GM19438 (cell line): Measurements from ENCODE around the gene DLG2.

Experiments used
- ATAC-seq: cut with Tn5 transposase; IDR thresholded peaks from one replicate; pipeline ENCODE4 v1.9.1; 2021; ENCODE audit warnings: low read depth; ENCODE audit not compliant: unreplicated experiment

DLG2 gene

DNA sequence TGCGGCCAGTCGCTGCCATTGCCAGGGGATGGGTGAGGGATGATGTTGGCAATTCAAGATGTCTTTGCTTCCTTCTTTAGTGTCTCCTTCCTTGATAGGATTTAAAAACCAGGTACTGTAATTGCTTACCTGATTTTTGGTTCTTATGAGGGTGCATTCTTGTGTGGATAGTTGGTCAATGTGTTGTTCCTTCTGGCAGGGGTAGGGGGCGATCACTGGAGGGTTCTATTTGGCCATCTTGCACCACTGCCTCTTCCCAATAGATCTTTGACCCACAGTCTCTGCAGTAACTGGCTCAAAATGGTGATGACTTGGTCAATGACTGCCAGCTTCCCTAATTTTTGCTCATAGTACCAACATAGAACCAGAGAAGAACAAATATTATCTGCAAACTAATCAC lies 680.1 kb downstream of the DLG2 start:
- no peak for ATAC-seq

DNA sequence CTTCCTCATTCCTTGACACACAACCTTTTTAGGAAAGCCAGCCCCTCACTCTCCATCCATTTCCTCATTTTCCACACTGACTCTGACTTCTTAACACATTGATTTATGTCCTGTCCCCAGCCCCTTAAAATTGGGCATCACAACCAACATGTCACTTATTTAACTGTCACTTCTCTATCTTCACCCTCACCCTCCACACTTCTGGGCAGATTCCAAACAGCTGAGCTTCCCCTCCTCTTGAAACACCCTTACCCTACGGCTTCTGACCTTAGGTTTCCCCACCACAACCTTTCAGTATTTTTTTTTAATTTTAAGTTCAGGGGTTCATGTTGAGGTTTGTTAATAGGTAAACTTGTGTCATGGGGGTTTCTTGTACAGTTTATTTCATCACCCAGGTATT lies 696.3 kb downstream of the DLG2 start:
- no peak for ATAC-seq

DNA sequence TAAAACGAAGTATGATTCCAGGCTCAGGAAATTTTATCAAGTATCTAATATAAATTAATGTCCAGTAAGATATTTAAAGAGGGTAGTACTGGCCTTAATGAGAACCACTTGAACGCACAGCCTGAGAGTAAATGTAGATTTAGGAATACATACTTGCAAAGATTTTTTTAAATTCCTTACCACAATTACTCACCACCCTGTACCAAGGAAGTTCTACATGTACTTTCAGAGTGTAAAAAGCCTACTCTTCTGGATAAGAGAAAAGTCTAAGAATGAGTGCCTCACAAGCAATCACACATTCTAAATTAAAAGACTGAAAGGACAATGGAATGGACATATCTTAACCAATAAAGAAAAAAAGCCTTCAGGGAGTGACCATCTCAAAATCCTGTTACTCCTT lies 697.4 kb downstream of the DLG2 start:
- ATAC-seq: no peak

DNA sequence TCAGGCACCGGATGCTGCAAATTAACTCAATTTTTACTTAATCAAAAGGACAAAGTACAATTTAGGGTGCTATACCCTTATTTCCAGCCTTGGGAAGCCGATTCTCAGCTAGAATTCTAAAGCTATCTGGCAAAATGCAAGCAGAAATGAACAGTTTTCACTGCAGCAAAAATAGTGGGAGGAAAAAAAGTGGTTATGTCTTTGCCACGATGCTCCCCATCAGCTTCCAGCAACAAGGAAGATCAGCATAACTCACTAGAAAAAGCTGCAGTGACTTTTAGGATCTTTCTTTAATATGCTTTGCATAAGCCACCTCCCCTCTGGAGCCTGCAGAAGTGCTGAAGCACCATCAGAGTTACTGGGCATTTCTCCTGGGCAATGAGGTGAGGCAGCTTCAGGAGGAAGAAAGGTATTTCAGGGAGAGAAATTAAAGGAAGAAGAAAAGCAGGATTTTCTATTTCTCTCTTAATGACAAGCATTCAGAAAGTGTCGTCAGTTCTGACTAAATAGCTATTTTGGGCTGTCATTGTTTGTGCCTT lies 702.9 kb downstream of the DLG2 start:
- no peak for ATAC-seq

DNA sequence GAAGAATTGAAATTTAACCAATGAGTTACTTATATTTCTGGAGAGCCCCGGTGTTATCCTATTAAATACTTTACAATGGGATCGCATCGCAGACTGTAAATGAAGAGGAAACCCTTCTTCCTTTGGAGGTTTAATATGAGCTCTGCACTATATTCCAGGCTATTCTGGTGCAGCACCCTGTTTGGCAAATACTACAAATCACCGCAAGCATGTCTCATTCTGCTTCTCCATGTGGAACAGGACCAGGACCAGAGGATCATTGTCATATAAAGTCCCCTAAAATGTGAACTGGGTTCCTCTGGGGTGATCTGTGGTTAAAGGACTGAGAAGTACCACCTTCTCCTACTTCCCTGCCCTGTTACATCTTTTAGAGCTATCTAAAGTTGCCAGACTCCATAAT lies 703.7 kb downstream of the DLG2 start:
- ATAC-seq: no peak

DNA sequence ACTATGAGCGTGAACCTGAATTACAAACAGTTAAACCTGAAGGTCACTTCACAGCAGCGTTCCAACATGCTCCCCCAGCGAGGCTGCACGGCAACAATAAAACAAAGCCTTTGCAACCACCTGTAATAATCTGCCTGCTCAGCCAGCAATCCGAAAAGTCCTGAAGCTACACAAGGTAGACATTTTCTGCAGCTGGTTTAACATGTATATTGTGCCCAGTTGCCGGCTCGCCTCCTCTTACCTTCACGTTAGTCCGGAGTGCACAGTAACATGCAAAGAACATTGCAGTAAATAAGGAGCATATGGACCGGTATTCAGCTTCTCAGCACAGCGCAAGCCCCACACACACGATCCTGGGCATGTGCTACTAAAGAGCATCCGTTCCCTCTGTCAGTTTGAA lies 704.3 kb downstream of the DLG2 start:
- no peak for ATAC-seq

DNA sequence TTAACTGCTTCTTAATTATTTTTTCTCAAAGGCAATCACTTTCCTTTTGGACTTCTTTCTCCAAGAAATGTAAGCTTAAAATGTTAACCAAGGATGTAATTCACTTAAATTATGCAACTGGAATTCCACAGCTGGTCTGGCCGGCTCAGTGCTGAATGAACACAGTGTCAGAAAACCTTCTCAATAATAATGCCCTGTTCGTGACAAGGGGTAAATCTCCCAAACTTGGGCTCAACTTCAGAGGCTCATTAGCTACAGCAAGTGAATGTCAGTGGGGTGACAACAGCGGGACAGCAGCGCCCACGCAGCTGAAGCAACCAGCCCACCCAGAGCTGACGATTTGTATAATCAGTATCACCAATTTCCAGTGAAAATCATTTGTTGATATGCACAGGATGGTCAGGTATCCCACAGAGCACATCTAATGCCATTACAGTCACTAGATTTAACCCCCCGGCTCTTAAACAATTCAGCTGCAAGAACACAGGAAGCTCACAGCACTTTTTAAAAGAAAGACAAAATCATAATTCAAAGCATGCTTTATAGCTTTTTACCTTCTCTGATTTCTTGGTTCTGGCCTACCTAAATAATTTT lies 704.8 kb downstream of the DLG2 start:
- ATAC-seq: no peak

DNA sequence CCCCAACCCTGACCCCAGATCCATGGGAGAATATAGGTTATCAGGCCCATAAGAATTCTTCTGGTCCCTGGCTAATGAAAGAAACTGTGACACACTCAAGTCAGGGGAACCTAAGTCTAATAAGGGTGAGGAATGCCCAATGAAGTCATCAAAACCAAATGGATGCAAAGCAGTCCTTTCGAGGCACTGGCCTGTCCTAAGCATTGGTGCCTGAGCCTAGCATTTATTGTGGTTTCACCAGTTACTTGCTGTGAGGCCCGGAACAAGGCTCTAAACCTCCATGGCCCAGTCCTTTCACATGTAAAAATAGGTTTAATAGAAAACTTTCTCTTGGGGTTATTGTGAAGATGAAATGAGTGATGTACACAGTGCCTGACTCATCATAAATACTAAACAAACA lies 712.6 kb downstream of the DLG2 start:
- ATAC-seq: no peak

DNA sequence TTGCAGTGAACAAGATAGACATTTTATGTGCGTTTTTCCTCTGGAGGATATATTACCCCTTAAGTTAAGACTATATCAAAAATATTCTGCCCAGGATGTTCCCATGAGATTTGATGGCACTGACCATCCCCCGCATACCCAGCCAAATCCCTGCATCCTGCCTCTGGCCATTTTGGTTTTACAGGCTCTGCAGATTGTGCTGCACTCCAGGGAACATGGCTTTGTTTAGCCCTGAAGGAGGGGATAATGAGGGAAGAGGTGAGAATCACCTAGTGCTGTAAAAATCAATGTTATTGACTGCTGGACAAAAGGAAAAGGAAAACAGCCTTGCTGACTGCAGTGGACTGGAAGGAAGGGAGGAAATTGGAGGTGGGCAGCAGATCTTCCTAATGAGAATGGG lies 717.4 kb downstream of the DLG2 start:
- no peak for ATAC-seq

DNA sequence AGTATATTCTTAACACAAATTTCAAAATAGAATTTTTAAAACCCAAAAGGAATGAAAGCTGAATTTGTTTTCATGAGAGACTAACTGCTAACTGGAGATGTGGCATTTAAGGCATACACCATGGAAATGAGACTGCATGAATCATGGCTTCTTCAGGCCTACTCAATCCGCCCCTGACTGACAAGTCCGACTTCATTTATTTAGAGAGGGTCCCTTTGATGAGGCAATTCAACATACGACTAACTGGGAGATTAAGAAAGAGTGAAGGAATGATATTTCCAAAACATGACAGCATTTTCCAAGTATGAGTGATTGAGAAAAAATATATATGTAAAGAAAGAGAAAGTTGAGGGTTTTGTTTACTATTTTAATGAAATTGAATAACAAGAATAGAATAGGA lies 720.1 kb downstream of the DLG2 start:
- no peak for ATAC-seq

DNA sequence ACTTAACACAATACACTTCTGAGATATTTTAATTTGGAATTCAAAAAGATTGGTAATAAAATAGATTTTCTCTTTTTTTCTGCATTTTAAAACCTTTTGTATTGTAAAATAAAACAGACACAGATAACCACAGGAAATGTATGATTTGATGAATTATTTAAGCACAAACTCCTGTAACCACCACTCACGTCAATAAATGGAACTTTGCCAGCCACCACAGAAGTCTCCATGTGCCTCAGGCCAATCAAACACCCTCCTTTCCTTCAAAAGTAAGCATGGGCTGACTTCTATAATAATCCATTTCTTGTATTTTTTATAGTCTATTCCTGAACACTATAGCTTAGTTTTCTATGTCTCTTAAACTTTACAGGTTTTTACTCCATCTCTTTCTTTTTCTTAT lies 721.7 kb downstream of the DLG2 start:
- ATAC-seq: no peak

DNA sequence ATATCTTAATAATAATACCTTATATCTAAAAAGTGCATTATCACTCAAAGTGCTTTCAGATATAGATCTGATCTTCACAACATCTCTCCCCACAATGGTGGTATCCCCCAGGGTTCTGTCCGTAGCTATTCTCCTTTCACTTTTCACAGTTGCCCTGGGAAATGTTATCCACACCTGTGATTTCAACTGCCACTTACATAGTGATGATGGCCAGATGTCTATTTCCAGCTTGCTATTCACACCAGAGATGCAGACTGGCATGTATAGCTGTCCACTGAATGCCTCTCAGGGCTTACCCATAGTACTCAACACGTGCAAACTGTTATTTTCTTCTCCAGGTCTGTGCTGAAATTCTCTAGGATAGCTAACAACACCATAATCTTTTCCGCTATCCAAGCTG lies 724.7 kb downstream of the DLG2 start:
- ATAC-seq: no peak

DNA sequence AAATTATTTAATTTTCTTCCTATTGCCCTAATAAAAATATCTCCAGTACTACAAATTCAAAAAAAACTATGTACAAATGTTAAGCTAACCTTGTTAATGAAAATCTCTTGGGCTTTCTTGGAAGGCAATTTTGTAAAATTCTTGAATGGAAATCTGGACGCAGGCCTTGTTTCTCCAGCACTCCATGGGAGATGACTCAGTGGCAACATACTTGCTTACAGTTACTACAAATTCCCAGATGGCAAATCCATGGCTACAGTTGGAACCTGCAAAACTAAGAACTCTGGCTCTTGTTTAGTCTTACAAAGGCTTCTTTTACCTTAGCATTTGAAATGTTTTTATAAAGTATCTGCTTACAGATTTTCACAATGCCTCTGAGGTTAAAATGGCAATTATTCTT lies 725.2 kb downstream of the DLG2 start:
- no peak for ATAC-seq

DNA sequence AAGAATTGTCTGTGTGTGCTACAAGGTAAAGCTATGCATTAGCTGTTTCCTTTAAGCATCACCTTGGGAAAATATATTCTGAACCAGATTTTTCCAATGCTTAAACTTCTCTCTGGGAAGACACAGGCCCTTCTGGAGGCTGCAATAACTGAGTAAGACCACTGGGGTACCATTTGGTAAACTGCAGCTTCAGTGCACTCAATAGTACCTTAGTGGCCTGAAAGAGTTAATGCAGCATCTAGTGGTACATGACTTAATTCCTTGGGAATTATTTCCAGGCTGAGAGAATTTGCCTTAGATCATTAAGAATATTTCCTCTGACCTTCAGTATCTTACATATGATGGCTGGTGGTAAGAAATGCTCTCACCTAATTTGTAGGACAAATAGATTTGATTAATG lies 727.4 kb downstream of the DLG2 start:
- ATAC-seq: no peak

DNA sequence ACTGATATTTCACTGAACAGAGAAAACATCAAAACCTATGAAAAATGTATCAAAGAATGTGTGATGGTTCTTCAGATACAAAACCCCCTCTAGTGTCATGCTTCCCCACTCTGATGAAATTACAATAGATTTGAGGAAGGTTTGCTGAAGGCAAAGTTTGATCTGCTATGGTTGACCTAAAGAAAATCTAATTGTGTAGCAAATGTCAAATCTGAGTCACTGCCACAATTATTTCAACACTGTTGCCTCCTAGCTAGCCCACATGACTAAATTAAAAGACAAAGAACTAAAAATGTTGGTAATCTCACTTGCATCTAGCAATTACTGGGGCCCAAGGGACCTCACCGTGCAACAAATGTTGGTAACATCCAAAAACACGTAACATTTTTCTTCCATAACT lies 728.0 kb downstream of the DLG2 start:
- ATAC-seq: no peak

DNA sequence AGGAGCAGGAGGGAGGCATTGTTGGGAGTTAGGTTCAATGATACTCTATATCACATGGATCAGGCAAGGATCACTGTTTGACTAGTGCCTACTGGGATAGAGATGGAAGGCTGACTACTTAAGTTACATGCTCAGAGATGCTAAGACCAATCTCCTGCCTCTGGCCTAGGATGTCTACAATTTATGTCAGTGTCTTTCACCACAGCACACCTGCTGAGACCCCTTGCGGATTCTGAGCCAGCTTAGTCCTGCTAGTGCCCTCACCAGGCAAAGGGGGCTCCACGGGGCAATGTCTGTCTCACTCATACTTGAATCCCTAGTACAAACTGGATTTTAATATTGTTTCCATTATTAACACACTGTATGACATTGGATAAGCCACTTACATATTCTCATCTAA lies 732.5 kb downstream of the DLG2 start:
- ATAC-seq: no peak

DNA sequence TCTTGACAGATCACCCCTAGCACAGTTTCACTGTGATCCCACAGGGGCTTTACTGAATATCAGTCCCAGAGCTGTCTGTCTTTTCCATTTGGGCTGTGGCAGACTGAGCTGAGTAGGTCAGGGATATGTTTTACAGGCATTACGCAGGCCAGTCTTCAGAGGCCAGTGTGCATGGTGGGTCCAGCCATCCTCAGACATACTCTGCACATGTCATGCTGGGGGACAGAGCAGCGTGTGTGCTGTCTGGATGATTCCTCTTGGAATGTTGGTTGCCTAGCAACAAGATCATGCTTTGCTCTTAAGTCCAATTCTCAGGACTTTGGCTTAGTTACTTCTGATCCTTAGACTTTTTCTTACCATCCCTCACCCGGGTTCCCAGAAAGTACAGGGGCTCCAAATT lies 736.5 kb downstream of the DLG2 start:
- ATAC-seq: no peak

DNA sequence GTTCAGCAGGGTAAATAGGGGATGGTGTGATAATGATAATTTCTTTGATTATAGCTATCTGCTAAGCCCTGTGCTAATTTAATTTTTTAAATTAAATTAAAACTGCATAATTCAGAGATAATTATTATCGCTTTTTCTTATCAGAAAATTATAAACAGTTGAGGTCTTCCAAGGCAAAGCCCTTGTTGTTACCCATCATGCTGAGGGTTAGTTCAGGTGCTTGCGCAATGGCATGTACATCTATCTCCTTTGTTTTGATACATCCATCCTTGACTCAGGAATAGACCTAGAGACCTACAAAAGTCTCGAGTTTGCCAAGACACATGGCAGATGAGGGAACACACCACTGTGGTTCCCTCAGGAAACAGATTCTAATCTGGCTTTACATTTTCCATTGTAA lies 737.6 kb downstream of the DLG2 start:
- ATAC-seq: no peak

DNA sequence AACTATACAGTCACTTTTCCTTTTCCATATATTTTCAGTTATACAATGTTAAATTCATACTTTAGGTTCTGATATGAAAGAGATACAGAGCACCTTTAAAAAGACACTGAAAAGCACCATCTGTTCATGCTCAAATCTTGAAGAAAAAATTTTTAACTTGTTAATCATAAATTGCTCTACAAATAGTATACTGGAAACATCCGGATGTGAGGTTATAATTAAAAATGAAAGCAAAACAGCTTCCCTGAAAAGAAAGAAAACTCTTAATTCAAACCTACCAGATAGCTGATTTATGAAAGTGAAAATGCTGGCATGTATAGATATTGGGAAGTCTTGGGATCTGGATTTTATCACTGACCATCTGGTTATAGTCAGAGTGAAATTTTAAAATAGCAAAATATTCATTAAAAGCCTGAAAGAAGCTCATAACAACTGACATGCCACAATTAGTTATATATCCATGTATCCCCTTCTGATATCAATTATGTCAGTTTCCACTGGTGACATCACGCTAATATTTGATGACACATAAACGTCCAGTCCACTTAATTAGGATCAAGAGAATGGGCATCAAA lies 740.0 kb downstream of the DLG2 start:
- ATAC-seq: no peak

DNA sequence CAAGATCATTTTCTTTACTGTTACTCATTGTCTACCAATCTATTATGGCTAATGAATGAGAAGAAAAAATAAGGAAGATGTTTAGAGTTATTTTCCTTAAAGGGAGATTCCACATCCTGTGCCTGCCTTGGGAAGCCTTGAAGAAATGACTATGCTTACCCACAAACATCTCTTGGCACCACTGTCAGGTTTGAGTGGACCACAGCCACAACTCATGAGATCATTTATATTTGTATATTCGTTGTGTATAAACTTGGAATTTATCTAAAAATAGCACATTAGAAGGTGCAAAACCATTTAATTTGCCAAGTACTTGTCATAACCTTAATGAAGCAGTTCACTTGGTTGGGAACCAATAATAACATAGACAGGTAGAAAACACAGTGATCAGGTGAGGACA lies 740.8 kb downstream of the DLG2 start:
- no peak for ATAC-seq

DNA sequence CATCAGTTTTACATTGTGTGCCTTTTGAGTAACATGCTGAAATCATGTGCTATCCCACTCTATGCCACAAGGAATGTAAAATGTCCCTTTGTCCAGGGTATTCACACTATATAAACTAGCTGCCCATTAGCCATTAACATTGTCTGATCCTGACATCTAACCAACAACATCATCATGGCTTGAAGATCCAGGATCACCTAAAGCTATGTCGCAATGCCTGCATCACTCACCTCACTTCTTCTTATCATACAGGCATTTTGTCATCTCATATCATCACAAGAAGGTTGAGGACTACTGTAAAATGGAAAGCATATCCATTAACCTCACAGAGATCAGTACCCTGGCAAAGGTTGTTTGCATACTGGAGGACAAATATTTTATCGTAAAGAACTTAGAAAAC lies 742.3 kb downstream of the DLG2 start:
- ATAC-seq: no peak

DNA sequence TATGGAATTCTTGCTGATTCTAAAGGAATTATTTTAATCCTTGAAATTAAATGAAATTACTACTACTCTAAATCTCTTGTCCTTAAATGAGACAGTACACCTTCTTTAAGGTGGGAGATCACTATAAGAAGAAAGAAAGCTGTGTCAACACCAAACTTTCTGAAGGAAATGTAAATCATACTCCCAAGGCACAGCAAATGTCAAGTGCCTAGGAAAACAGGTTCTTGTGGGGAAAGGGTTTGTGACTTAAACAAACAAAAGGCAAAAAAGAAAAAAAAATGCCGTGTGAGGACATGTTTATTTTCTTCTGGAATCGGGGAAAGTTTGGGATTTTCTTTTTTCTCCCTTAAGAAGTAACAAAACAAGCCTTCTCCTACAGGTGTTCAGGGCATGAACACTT lies 745.1 kb downstream of the DLG2 start:
- ATAC-seq: no peak

DNA sequence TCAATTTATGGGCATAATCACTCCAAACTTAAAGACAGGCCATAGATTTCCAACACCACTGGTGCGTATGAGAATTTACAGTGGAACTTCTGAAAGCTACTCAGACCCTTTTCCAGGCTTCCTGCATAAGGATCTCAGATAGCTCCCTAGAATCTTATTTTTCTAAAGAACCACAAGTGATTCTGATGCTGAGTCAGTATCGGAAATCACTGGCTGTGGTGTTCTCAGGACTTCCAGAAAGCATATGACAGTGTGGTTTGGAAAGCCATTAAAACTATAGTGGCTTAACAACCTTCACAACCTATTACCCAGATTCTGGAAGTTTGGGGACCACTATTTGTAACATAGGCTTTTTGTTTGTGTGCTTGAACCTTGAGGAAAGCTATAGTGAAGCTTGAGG lies 756.0 kb downstream of the DLG2 start:
- ATAC-seq: no peak
